Lung (tissue), 12 donors: ENCODE data around the gene TMTC2. TPM values are rescaled to one million over a fixed set of nuclear protein-coding genes. Genes with fewer than 3 reads are reported as not detected.

Source experiments
- ATAC-seq: fragments of 200-7000 bp; cut with Tn5 transposase; one replicate; pipeline ENCODE4 v1.9.1; 2020; ENCODE audit warnings: moderate number of reproducible peaks; ENCODE audit not compliant: insufficient read depth, low FRiP score
- DNase-seq, 3 donors: peaks; one replicate each; pipeline ENCODE4 v3.0.0-alpha.2; 2013 to 2017
- H3K27ac ChIP-seq, 2 donors: one replicate each; pipeline ENCODE4 v1.5.1; 2013; ENCODE audit warnings: mild to moderate bottlenecking in 2 of 2, moderate library complexity in 2 of 2, control low read depth in 1 of 2, inconsistent platforms in 1 of 2, low read depth in 1 of 2, low read length in 1 of 2
- H3K27me3 ChIP-seq, 3 donors: one replicate each; pipeline ENCODE4 v1.5.1; 2013; ENCODE audit warnings: low read length in 2 of 3; ENCODE audit not compliant: control insufficient read depth in 3 of 3, insufficient read depth in 3 of 3
- H3K36me3 ChIP-seq, 4 donors: one replicate each; pipeline ENCODE4 v1.5.1; 2013; ENCODE audit warnings: low read length in 4 of 4, mild to moderate bottlenecking in 1 of 4, moderate library complexity in 1 of 4; ENCODE audit not compliant: control insufficient read depth in 4 of 4, insufficient read depth in 4 of 4
- H3K4me1 ChIP-seq, 5 donors: one replicate each; pipeline ENCODE4 v1.5.1; 2013; ENCODE audit warnings: low read length in 5 of 5, mild to moderate bottlenecking in 2 of 5, moderate library complexity in 1 of 5; ENCODE audit not compliant: control insufficient read depth in 5 of 5, insufficient read depth in 5 of 5
- H3K4me3 ChIP-seq: one replicate; pipeline ENCODE4 v1.5.1; 2013; ENCODE audit warnings: mild to moderate bottlenecking, control low read depth, moderate library complexity
- H3K9ac ChIP-seq, 2 donors: one replicate each; pipeline ENCODE4 v1.5.1; 2013; ENCODE audit warnings: low read length in 2 of 2, control low read depth in 1 of 2; ENCODE audit not compliant: insufficient read depth in 1 of 2
- H3K9me3 ChIP-seq, 4 donors: one replicate each; pipeline ENCODE4 v1.5.1; 2013; ENCODE audit warnings: low read length in 3 of 4, mild to moderate bottlenecking in 1 of 4, moderate library complexity in 1 of 4; ENCODE audit not compliant: control insufficient read depth in 4 of 4, insufficient read depth in 3 of 4
- CTCF ChIP-seq: IDR thresholded peaks from 2 replicates; pipeline ENCODE4 v1.5.1; 2012; ENCODE audit warnings: mild to moderate bottlenecking; ENCODE audit errors: control extremely low read depth, extremely low read depth
- WGBS, 2 donors: extraction: QIAGEN DNeasy Blood & Tissue Kit; methylation state at CpG; one replicate each; pipeline ENCODE4 v1.1.7; 2013; 5-methylcytosine and 5-hydroxymethylcytosine counted together
- polyA plus RNA-seq, 2 donors: library from polyadenylated mRNA; stranded (reverse); fragments of 200-250 nt; gene quantifications; one replicate each; pipeline ENCODE4 v1.2.1, GENCODE V29; 2013
- total RNA-seq, 2 donors: library from RNA; depleted of rRNA in 1 of 2; stranded (reverse); fragments of >200 nt in 1 of 2; gene quantifications; one replicate each; pipeline ENCODE4 v1.2.1, GENCODE V29; 2014 to 2021
- donor health status: control.
- donor health status: control.
- donor health status: Bipolar disorder and iron deficiency.
- donor health status: healthy.
- donor health status: DM: yes; HTN: yes; CAD: no.

Gene TMTC2
- total and polyA plus RNA-seq, 4 donors, result 5.3 to 77.1 (median 14.0) TPM

- no peaks in the 10 kb centered on the region for H3K36me3 ChIP-seq
- no peak for TF ChIP-seq CTCF
- no peak overlapping the region for H3K9ac ChIP-seq
- WGBS, 2 donors, result 96% methylated on average over 1 of the region's 1 CpG
- DNase-seq (no peak), ATAC-seq (no peak)
- no peaks in the 10 kb centered on the region for H3K27me3 ChIP-seq
- no peaks in the 10 kb centered on the region for H3K9me3 ChIP-seq
- no peak overlapping the region for H3K27ac ChIP-seq
- no peak overlapping the region for H3K4me3 ChIP-seq
- H3K4me1 ChIP-seq, result peaks cover 0 to 15% (median 6%) of the 10 kb centered on the region in 5 donors
Observed at GRCh38 chr12:82877963-82878362, 191.3 kb downstream of the TMTC2 start.

- no peak overlapping the region for H3K4me3 ChIP-seq
- H3K27ac ChIP-seq, result no peak overlapping the region
- no peaks in the 10 kb centered on the region for H3K27me3 ChIP-seq
- no peaks in the 10 kb centered on the region for H3K9me3 ChIP-seq
- H3K36me3 ChIP-seq, result no peaks in the 10 kb centered on the region
- 41 to 53% methylated on average over 5 of the region's 5 CpGs for WGBS, 2 donors
- DNase-seq (no peak), ATAC-seq (no peak)
- TF ChIP-seq CTCF, result no peak
- no peak overlapping the region for H3K9ac ChIP-seq
- H3K4me1 ChIP-seq, result peaks cover 0 to 11% (median 6%) of the 10 kb centered on the region in 5 donors
Observed at GRCh38 chr12:82880442-82880901, 193.8 kb downstream of the TMTC2 start.

GRCh38 chr12:82883394-82884355 lies 197.0 kb downstream of the TMTC2 start:
- no peak for TF ChIP-seq CTCF
- Histone ChIP-seq H3K9me3 (no peaks in the 10 kb centered on the region), H3K36me3 (no peaks in the 10 kb centered on the region), H3K27ac (no peak overlapping the region), H3K9ac (no peak overlapping the region), H3K4me3 (no peak overlapping the region), H3K27me3 (no peaks in the 10 kb centered on the region), H3K4me1 (peaks cover 0 to 17% (median 6%) of the 10 kb centered on the region in 5 donors)
- WGBS, 2 donors, result 84 to 86% methylated on average over 8 of the region's 8 CpGs
- no peak for ATAC-seq
- DNase-seq, result no peak
